PFSK-1 (cell line): ENCODE results near the gene DHRS9. TPM values are rescaled to one million over a fixed set of nuclear protein-coding genes. Genes with fewer than 3 reads are reported as not detected.

ENCODE experiments used
- FOXP2 ChIP-seq: optimal IDR thresholded peaks from 2 replicates; pipeline ENCODE3; 2011; ENCODE audit warnings: borderline replicate concordance, control low read depth, inconsistent platforms; ENCODE audit not compliant: insufficient read depth; ENCODE audit errors: extremely low read length, extremely low read depth
- POLR2AphosphoS5 ChIP-seq: IDR thresholded peaks from 2 replicates; pipeline ENCODE4 v1.6.1; 2012; ENCODE audit warnings: low read depth, mild to moderate bottlenecking, control low read depth, low read length, moderate library complexity
- REST ChIP-seq, 2 experiments: IDR thresholded peaks; 2 replicates each; pipeline versions ENCODE4 v1.6.1 to v1.8.0; 2011 to 2012; ENCODE audit warnings: low read depth in 2 of 2, low read length in 2 of 2, control low read depth in 1 of 2, inconsistent platforms in 1 of 2, mild to moderate bottlenecking in 1 of 2, moderate library complexity in 1 of 2; ENCODE audit not compliant: insufficient read depth in 1 of 2
- SIN3A ChIP-seq: IDR thresholded peaks from 2 replicates; pipeline ENCODE4 v1.6.1; 2012; ENCODE audit warnings: mild to moderate bottlenecking, low read length, moderate library complexity, borderline replicate concordance; ENCODE audit not compliant: insufficient read depth
- TAF1 ChIP-seq: IDR thresholded peaks from 2 replicates; pipeline ENCODE4 v1.6.1; 2012; ENCODE audit warnings: low read length, control low read depth, borderline replicate concordance; ENCODE audit not compliant: insufficient read depth
- polyA plus RNA-seq: library from polyadenylated mRNA; unstranded; fragments of >200 nt; gene quantifications from one replicate; pipeline ENCODE4 v1.2.1, GENCODE V29; 2012; ENCODE audit warnings: low read depth, missing spikeins; ENCODE audit not compliant: insufficient read length

Gene DHRS9
- polyA plus RNA-seq: not detected

- TF ChIP-seq POLR2AphosphoS5 (no peak), FOXP2 (no peak), REST (IDR thresholded peaks at IDR 0.05; ENCODE audit: insufficient read depth in 1 of 2, low read depth in 2 of 2, low read length in 2 of 2) (no peak), SIN3A (no peak), TAF1 (no peak)
Observed at GRCh38 chr2:169069341-169069740, at the start of gene DHRS9. DHRS9 (plus strand) TSS chr2:169069563; CDS start chr2:169081582, 12,019 bp downstream.

GRCh38 chr2:169023161-169023560 is 46.2 kb upstream of the DHRS9 start:
- TF ChIP-seq POLR2AphosphoS5 (no peak), FOXP2 (no peak), SIN3A (no peak), TAF1 (no peak), REST (IDR thresholded peaks at IDR 0.05; ENCODE audit: insufficient read depth in 1 of 2, low read depth in 2 of 2, low read length in 2 of 2) (no peak)

GRCh38 chr2:169026056-169026455 is 43.3 kb upstream of the DHRS9 start:
- no peak for TF ChIP-seq POLR2AphosphoS5
- TF ChIP-seq SIN3A: no peak
- no peak for TF ChIP-seq REST (IDR thresholded peaks at IDR 0.05; ENCODE audit: insufficient read depth in 1 of 2, low read depth in 2 of 2, low read length in 2 of 2)
- TF ChIP-seq TAF1: no peak
- no peak for TF ChIP-seq FOXP2

- no peak for TF ChIP-seq POLR2AphosphoS5
- TF ChIP-seq SIN3A: no peak
Observed at GRCh38 chr2:169027234-169027633, 42.1 kb upstream of the DHRS9 start.

GRCh38 chr2:169029341-169029740 is 40.0 kb upstream of the DHRS9 start:
- no peak for TF ChIP-seq SIN3A
- TF ChIP-seq FOXP2: no peak
- TF ChIP-seq TAF1: no peak
- TF ChIP-seq REST (IDR thresholded peaks at IDR 0.05; ENCODE audit: insufficient read depth in 1 of 2, low read depth in 2 of 2, low read length in 2 of 2): no peak
- TF ChIP-seq POLR2AphosphoS5: no peak
